ENCODE measurements around the gene SLC38A10. TPM values are rescaled to one million over a fixed set of nuclear protein-coding genes. Genes with fewer than 3 reads are reported as not detected.

SLC38A10 gene
- total and polyA plus RNA-seq, 12 donors: 17.6 to 190 (median 102) TPM

GRCh38 chr17:81270279-81270678, 24.8 kb downstream of the SLC38A10 start:
- Histone ChIP-seq H3K4me1 (replicated peaks in 1 of 2) (peaks cover 9 to 10% of the 10 kb centered on the region in 2 donors), H3K27ac (no peak overlapping the region), H3K4me3 (no peak overlapping the region), H3K9me3 (replicated peaks in 1 of 3) (no peaks in the 10 kb centered on the region), H3K36me3 (replicated peaks in 1 of 2) (peaks cover 0 to 61% of the 10 kb centered on the region in 2 donors), H3K27me3 (no peaks in the 10 kb centered on the region)
- 92 to 95% (median 94%) methylated on average over 15 to 18 of the region's 18 CpGs for WGBS, 4 donors
- TF ChIP-seq POLR2A (IDR thresholded peaks at IDR 0.05) (no peak), CTCF (IDR thresholded peaks at IDR 0.05) (no peak)
- DNase-seq: no peak
- intact Hi-C loops (cut with DNase I): no loop called here

- H3K4me1 ChIP-seq (replicated peaks in 1 of 2): peaks cover 9 to 10% of the 10 kb centered on the region in 2 donors
- H3K4me3 ChIP-seq: no peak overlapping the region
- peaks cover 0 to 59% of the 10 kb centered on the region in 2 donors for H3K36me3 ChIP-seq (replicated peaks in 1 of 2)
- no peaks in the 10 kb centered on the region for H3K27me3 ChIP-seq
- TF ChIP-seq POLR2A (IDR thresholded peaks at IDR 0.05): no peak
- no peak for TF ChIP-seq CTCF (IDR thresholded peaks at IDR 0.05)
- DNase-seq: peak in 5 of 7 donors; percentile 52 to 67 (median 56)
- no peaks in the 10 kb centered on the region for H3K9me3 ChIP-seq (replicated peaks in 1 of 3)
- H3K27ac ChIP-seq: peak overlapping the region in 4 of 5 donors; percentile 7 to 42 (median 24)
- 63 to 74% (median 68%) methylated on average over 5 to 6 of the region's 6 CpGs for WGBS, 4 donors
- intact Hi-C loops (cut with DNase I): no loop called here
Measured at GRCh38 chr17:81267390-81268067, 27.6 kb downstream of the SLC38A10 start.

GRCh38 chr17:81265576-81265975, 29.5 kb downstream of the SLC38A10 start:
- Histone ChIP-seq H3K27me3 (no peaks in the 10 kb centered on the region), H3K9me3 (replicated peaks in 1 of 3) (no peaks in the 10 kb centered on the region), H3K4me1 (replicated peaks in 1 of 2) (peaks cover 9 to 10% of the 10 kb centered on the region in 2 donors), H3K4me3 (no peak overlapping the region), H3K36me3 (replicated peaks in 1 of 2) (peaks cover 0 to 65% of the 10 kb centered on the region in 2 donors), H3K27ac (no peak overlapping the region)
- TF ChIP-seq POLR2A (IDR thresholded peaks at IDR 0.05) (no peak), CTCF (IDR thresholded peaks at IDR 0.05) (no peak)
- intact Hi-C loops (cut with DNase I): no loop called here
- WGBS, 4 donors: 97 to 99% (median 97%) methylated on average over 12 to 22 of the region's 22 CpGs
- no peak for DNase-seq

- WGBS, 4 donors: 85 to 96% (median 95%) methylated on average over 4 to 12 of the region's 12 CpGs
- Histone ChIP-seq H3K27ac (no peak overlapping the region), H3K4me3 (no peak overlapping the region), H3K27me3 (no peaks in the 10 kb centered on the region), H3K36me3 (replicated peaks in 1 of 2) (peaks cover 0 to 64% of the 10 kb centered on the region in 2 donors), H3K4me1 (replicated peaks in 1 of 2) (peaks cover 9 to 10% of the 10 kb centered on the region in 2 donors), H3K9me3 (replicated peaks in 1 of 3) (no peaks in the 10 kb centered on the region)
- DNase-seq: no peak
- TF ChIP-seq CTCF (IDR thresholded peaks at IDR 0.05) (no peak), POLR2A (IDR thresholded peaks at IDR 0.05) (no peak)
- intact Hi-C loops (cut with DNase I): no loop called here
Measured at GRCh38 chr17:81264640-81265039, 30.5 kb downstream of the SLC38A10 start.
